Activated naive CD8-positive, alpha-beta T cell treated with anti-CD3 and anti-CD28 coated beads, Interleukin-2, amount 10 ng/mL, durations not matched to agents 7 days and 5 days (primary cell): ENCODE results near the gene ALAS1. TPM values are rescaled to one million over a fixed set of nuclear protein-coding genes. Genes with fewer than 3 reads are reported as not detected.

ENCODE experiments used
- ATAC-seq: fragments of 150-1000 bp; cut with Tn5 transposase; one replicate; pipeline ENCODE4 v1.10.0; 2021; ENCODE audit warnings: low read depth, moderate library complexity
- POLR2A ChIA-PET: fragments of 350-600 bp; sonication (Branson Sonifier 250); formaldehyde crosslinking; loops from one replicate; lab custom pipeline; 2021; ENCODE audit warnings: antibody characterized with exemption; lab: Charles Lee
- DNase-seq: peaks from one replicate; pipeline ENCODE4 v3.0.0; 2021
- H3K27ac Mint-ChIP-seq: one replicate; pipeline ENCODE4 v1.8.0; 2022; ENCODE audit warnings: mild to moderate bottlenecking, mixed read lengths
- H3K27me3 Mint-ChIP-seq: one replicate; pipeline ENCODE4 v1.8.0; 2022; ENCODE audit warnings: mild to moderate bottlenecking, moderate library complexity, mixed read lengths
- H3K36me3 Mint-ChIP-seq: one replicate; pipeline ENCODE4 v1.8.0; 2021; ENCODE audit warnings: mild to moderate bottlenecking, mixed read lengths
- H3K4me1 Mint-ChIP-seq: one replicate; pipeline ENCODE4 v1.8.0; 2021; ENCODE audit warnings: mixed read lengths
- H3K4me3 Mint-ChIP-seq: one replicate; pipeline ENCODE4 v1.8.0; 2022; ENCODE audit warnings: mild to moderate bottlenecking, moderate library complexity, mixed read lengths
- H3K9me3 Mint-ChIP-seq: one replicate; pipeline ENCODE4 v1.8.0; 2021; ENCODE audit warnings: mixed read lengths
- total RNA-seq, 2 experiments: library from RNA; stranded (reverse); gene quantifications; one replicate each; pipeline ENCODE4 v1.2.3, GENCODE V29; 2021

ALAS1 gene
- total RNA-seq, 2 experiments from 2014 or later, result 46.9 to 50.1 TPM

- Mint-ChIP-seq H3K36me3 (no peaks in the 10 kb centered on the region), H3K4me1 (peaks cover 9% of the 10 kb centered on the region), H3K27me3 (peaks cover 11% of the 10 kb centered on the region), H3K4me3 (no peak overlapping the region), H3K27ac (no peak overlapping the region), H3K9me3 (no peaks in the 10 kb centered on the region)
- POLR2A ChIA-PET, result interaction anchor here (0.9 kb wide), 1 partner anchor 15 kb away, joined by 3 read pairs; the partner anchor contains the start of gene ALAS1
- ATAC-seq (no peak), DNase-seq (no peak)
Measured at GRCh38 chr3:52182691-52183090, 15.3 kb upstream of the ALAS1 start.

GRCh38 chr3:52183786-52184445, 14.0 kb upstream of the ALAS1 start:
- POLR2A ChIA-PET, result interaction anchor here (1.1 kb wide), 1 partner anchor 15 kb away, joined by 3 read pairs; no protein-coding TSS in a partner anchor
- DNase-seq (no peak), ATAC-seq (no peak)
- Mint-ChIP-seq H3K27me3 (peaks cover 3% of the 10 kb centered on the region), H3K4me3 (no peak overlapping the region), H3K36me3 (no peaks in the 10 kb centered on the region), H3K9me3 (no peaks in the 10 kb centered on the region), H3K4me1 (peaks cover 12% of the 10 kb centered on the region), H3K27ac (no peak overlapping the region)

GRCh38 chr3:52184690-52185089, 13.3 kb upstream of the ALAS1 start:
- no peak overlapping the region for H3K4me3 Mint-ChIP-seq
- no peaks in the 10 kb centered on the region for H3K36me3 Mint-ChIP-seq
- ATAC-seq (peak; percentile 34), DNase-seq (no peak)
- H3K9me3 Mint-ChIP-seq, result no peaks in the 10 kb centered on the region
- POLR2A ChIA-PET, result interaction anchor here (1.1 kb wide), 1 partner anchor 15 kb away, joined by 3 read pairs; no protein-coding TSS in a partner anchor
- peaks cover 2% of the 10 kb centered on the region for H3K27me3 Mint-ChIP-seq
- H3K27ac Mint-ChIP-seq, result no peak overlapping the region
- peaks cover 18% of the 10 kb centered on the region for H3K4me1 Mint-ChIP-seq

- no peaks in the 10 kb centered on the region for H3K9me3 Mint-ChIP-seq
- ATAC-seq (no peak), DNase-seq (no peak)
- H3K27ac Mint-ChIP-seq, result no peak overlapping the region
- POLR2A ChIA-PET, result no interaction called here
- H3K4me3 Mint-ChIP-seq, result no peak overlapping the region
- peaks cover 20% of the 10 kb centered on the region for H3K4me1 Mint-ChIP-seq
- H3K36me3 Mint-ChIP-seq, result no peaks in the 10 kb centered on the region
- H3K27me3 Mint-ChIP-seq, result peaks cover 2% of the 10 kb centered on the region
Measured at GRCh38 chr3:52185311-52185710, 12.6 kb upstream of the ALAS1 start.

- no peaks in the 10 kb centered on the region for H3K9me3 Mint-ChIP-seq
- H3K4me1 Mint-ChIP-seq, result peaks cover 20% of the 10 kb centered on the region
- no peaks in the 10 kb centered on the region for H3K36me3 Mint-ChIP-seq
- no peaks in the 10 kb centered on the region for H3K27me3 Mint-ChIP-seq
- POLR2A ChIA-PET, result interaction anchor here (0.8 kb wide), 1 partner anchor 11 kb away, joined by 3 read pairs; no protein-coding TSS in a partner anchor
- H3K27ac Mint-ChIP-seq, result no peak overlapping the region
- no peak overlapping the region for H3K4me3 Mint-ChIP-seq
- ATAC-seq (no peak), DNase-seq (no peak)
Measured at GRCh38 chr3:52185837-52186236, 12.1 kb upstream of the ALAS1 start.

DNA sequence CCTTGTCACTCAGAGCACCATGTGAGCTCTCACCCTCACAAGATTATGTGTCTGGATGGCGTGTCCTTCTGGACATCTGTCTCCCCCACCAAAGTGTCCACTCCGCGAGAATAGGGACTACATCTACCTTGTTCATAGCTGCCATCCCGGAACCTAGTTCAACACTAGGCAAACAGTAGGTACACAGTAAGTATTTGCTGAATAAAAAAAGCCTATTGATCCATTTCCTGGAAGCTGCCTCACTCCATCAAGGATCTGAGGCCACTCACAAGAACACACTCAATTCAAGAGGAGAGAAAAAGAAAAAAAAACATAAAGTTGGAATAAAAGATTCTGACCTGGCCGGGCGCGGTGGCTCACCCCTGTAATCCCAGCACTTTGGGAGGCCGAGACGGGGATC, 11.2 kb upstream of the ALAS1 start:
- POLR2A ChIA-PET, result interaction anchor here (0.8 kb wide), 1 partner anchor 10 kb away, joined by 3 read pairs; no protein-coding TSS in a partner anchor
- Mint-ChIP-seq H3K4me1 (peaks cover 20% of the 10 kb centered on the region), H3K4me3 (no peak overlapping the region), H3K27me3 (no peaks in the 10 kb centered on the region), H3K27ac (no peak overlapping the region), H3K36me3 (no peaks in the 10 kb centered on the region), H3K9me3 (no peaks in the 10 kb centered on the region)
- DNase-seq, result no peak
- no peak for ATAC-seq

DNA sequence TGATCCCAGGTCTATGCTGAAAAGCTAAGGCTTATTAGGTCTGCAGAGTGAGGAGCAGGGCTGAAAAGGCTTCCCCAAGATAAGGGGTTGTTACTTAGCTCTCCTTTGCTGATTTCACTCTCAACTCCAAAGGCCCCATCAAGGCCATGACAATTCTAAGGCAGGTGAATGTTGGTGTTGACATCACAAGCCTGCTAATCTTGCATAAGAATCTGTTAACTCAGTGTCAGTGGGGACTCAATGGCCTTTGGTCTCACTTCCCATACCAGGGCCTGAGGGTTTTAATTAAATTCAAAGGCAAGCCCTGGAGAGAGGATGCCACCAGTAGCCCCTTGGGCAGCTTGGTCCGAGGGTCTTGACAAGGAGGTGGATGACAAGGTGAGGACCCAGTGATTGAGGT, 9.4 kb upstream of the ALAS1 start:
- H3K27me3 Mint-ChIP-seq, result no peaks in the 10 kb centered on the region
- DNase-seq, result no peak
- H3K36me3 Mint-ChIP-seq, result no peaks in the 10 kb centered on the region
- peak overlapping the region; percentile 51 for H3K27ac Mint-ChIP-seq
- peaks cover 11% of the 10 kb centered on the region for H3K4me1 Mint-ChIP-seq
- no peaks in the 10 kb centered on the region for H3K9me3 Mint-ChIP-seq
- ATAC-seq, result no peak
- POLR2A ChIA-PET, result no interaction called here
- H3K4me3 Mint-ChIP-seq, result peak overlapping the region; percentile 37

GRCh38 chr3:52190294-52191074, 7.5 kb upstream of the ALAS1 start:
- POLR2A ChIA-PET, result interaction anchor here (0.6 to 1.0 kb wide), 3 partner anchors 33 to 1054 kb away, joined by 3 to 4 read pairs (median 3); partner anchors contain the start of gene ABHD14B

GRCh38 chr3:52191663-52192062, 6.3 kb upstream of the ALAS1 start:
- Mint-ChIP-seq H3K27me3 (peaks cover 2% of the 10 kb centered on the region), H3K4me3 (no peak overlapping the region), H3K9me3 (no peaks in the 10 kb centered on the region), H3K27ac (no peak overlapping the region), H3K36me3 (no peaks in the 10 kb centered on the region), H3K4me1 (peaks cover 14% of the 10 kb centered on the region)
- no peak for ATAC-seq
- no peak for DNase-seq
- POLR2A ChIA-PET, result no interaction called here

More at GRCh38 chr3:52190294-52191074, 7.5 kb upstream of the ALAS1 start:
- no peak for DNase-seq
- no peak overlapping the region for H3K27ac Mint-ChIP-seq
- H3K4me1 Mint-ChIP-seq, result peaks cover 11% of the 10 kb centered on the region
- H3K36me3 Mint-ChIP-seq, result no peaks in the 10 kb centered on the region
- H3K27me3 Mint-ChIP-seq, result peaks cover 2% of the 10 kb centered on the region
- ATAC-seq, result no peak
- H3K9me3 Mint-ChIP-seq, result no peaks in the 10 kb centered on the region
- H3K4me3 Mint-ChIP-seq, result no peak overlapping the region

DNA sequence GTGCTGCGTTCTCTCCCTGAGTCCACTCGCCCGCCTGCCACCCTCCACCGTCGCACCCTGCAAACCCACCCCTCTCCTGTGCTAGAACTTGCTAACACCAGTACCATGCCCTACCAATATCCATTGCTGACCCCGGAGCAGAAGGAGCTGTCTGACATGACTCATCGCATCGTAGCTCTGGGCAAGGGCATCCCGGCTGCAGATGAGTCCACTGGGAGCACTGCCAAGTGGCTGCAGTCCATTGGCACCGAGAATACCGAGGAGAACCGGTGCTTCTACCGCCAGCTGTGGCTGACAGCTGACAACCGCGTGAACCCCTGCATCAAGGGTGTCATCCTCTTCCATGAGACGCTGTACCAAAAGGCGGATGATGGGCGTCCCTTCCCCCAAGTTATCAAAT, 4.9 kb upstream of the ALAS1 start:
- Mint-ChIP-seq H3K27me3 (peaks cover 2% of the 10 kb centered on the region), H3K36me3 (no peaks in the 10 kb centered on the region), H3K4me3 (no peak overlapping the region), H3K27ac (no peak overlapping the region), H3K9me3 (no peaks in the 10 kb centered on the region), H3K4me1 (peaks cover 19% of the 10 kb centered on the region)
- DNase-seq (no peak), ATAC-seq (no peak)
- POLR2A ChIA-PET, result no interaction called here

DNA sequence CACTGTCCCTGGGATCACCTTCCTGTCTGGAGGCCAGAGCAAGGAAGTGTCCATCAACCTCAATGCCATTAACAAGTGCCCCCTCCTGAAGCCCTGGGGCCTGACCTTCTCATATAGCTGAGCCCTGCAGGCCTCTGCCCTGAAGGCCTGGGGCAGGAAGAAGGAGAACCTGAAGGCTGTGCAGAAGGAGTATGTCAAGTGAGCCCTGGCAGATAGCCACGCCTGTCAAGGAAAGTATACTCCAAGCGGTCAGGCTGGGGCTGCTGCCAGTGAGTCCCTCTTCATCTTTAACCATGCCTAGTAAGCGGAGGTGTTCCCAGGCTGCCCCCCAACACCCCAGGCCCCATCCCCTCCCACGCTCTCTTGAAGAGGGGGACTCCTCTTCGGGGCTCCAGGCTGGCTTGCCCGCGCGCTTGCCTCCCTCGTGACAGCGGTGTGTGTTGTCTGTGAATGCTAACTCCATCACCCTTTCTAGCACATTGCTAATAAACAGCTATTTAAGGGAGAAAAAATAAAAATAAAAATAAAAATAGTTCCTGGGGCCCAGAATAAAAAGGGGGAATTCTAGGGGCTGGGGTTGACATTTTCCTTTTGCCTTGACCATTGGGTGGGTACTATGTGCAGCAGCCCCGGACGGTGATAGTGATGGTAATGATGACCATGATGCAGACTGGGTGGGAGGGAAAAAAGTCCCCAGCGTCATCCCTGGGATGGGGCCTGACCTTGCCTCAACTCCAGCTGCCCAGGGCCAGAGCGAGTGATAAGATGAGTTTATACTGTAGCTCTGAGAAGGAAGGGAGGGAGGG, 3.3 kb upstream of the ALAS1 start:
- ATAC-seq, result no peak

DNA sequence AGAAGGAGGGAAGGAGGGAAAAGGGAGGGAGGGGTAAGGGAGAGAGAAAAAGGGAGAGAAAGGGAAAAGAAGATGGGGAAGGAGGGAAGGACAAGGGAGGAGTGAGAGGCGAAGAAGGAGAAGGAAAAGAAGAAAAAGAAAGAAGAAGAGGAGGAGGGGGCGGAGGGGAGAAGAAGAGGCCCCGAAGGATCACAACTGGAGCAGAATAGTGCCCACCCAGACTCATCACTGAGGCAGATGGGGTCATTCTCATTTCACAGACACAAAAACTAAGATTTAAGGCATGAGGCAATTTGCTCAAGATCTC, 2.7 kb upstream of the ALAS1 start:
- Mint-ChIP-seq H3K27ac (peak overlapping the region; percentile 9), H3K27me3 (peaks cover 2% of the 10 kb centered on the region), H3K4me1 (peaks cover 23% of the 10 kb centered on the region), H3K4me3 (no peak overlapping the region), H3K36me3 (peaks cover 8% of the 10 kb centered on the region), H3K9me3 (no peaks in the 10 kb centered on the region)
- ATAC-seq, result no peak
- POLR2A ChIA-PET, result no interaction called here
- DNase-seq, result no peak

More for the DNA sequence above, 3.3 kb upstream of the ALAS1 start:
- Mint-ChIP-seq H3K4me3 (no peak overlapping the region), H3K27ac (no peak overlapping the region), H3K27me3 (peaks cover 2% of the 10 kb centered on the region), H3K4me1 (peaks cover 23% of the 10 kb centered on the region), H3K9me3 (no peaks in the 10 kb centered on the region), H3K36me3 (peaks cover 5% of the 10 kb centered on the region)
- DNase-seq, result no peak
- POLR2A ChIA-PET, result no interaction called here

- Mint-ChIP-seq H3K27me3 (peaks cover 2% of the 10 kb centered on the region), H3K27ac (no peak overlapping the region), H3K4me1 (peaks cover 23% of the 10 kb centered on the region), H3K36me3 (peaks cover 11% of the 10 kb centered on the region), H3K9me3 (no peaks in the 10 kb centered on the region), H3K4me3 (no peak overlapping the region)
- ATAC-seq, result no peak
- DNase-seq, result no peak
- POLR2A ChIA-PET, result no interaction called here
Measured at GRCh38 chr3:52195823-52196331, 2.1 kb upstream of the ALAS1 start.
